HG03175 (cell line): ENCODE results near the gene LGALS9C.
"Not testable (repeated sequence)": the region's sequence is repeated elsewhere in the genome, so short reads cannot be mapped to it uniquely, and the experiment has no call there.

Experiments
- ATAC-seq: cut with Tn5 transposase; IDR thresholded peaks from one replicate; pipeline ENCODE4 v1.9.1; 2021; ENCODE audit warnings: mild to moderate bottlenecking, moderate library complexity; ENCODE audit not compliant: unreplicated experiment

LGALS9C gene

GRCh38 chr17:18478362-18478761 is 1.8 kb downstream of the LGALS9C start:
- ATAC-seq, result not testable (repeated sequence)

- ATAC-seq, result not testable (repeated sequence)
Observed at GRCh38 chr17:18478977-18479595, 2.5 kb downstream of the LGALS9C start.

DNA sequence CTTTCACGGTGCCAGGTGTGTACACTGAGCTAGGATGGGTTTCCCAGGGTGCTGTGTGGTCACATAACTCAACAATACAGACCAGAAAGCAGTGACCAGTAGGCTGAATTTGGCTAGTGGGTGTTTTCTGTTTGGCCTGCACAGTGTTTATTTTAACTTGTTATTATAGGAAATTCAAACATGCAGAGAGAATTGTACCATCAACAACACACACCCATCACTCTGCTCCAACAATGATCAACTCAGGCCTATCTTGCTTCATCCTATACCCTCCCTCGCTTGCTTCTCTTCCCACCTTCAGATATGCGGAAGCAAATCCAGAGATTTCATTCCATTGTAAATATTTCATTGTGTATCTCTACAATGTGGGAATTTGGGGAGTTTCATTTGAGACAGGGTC is 5.2 kb downstream of the LGALS9C start:
- not testable (repeated sequence) for ATAC-seq

GRCh38 chr17:18485936-18486464 is 9.4 kb downstream of the LGALS9C start:
- ATAC-seq, result not testable (repeated sequence)

- ATAC-seq, result not testable (repeated sequence)
Observed at GRCh38 chr17:18487633-18488032, 11.0 kb downstream of the LGALS9C start.

- ATAC-seq, result not testable (repeated sequence)
Observed at GRCh38 chr17:18488622-18489021, 12.0 kb downstream of the LGALS9C start.

DNA sequence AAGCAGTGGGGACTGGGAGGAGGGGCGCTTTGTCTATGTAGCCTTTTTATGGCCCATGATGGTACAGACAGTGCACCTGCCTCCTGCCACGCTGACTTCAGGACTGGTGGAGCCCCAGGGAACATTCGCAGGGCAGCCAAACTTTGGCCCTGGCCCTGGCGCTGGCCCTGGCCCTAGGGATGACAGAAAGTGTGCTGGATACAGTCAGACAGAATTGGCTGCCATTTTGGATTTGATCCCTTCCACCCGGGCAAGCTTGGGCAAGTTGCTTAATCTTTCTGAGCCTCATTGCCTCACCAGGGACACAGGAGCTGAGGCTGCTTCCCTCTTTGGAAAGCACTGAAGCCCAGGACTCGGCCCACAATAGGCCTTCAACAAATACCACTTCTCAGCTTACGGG is 13.4 kb downstream of the LGALS9C start:
- not testable (repeated sequence) for ATAC-seq

GRCh38 chr17:18492712-18493480 is 16.3 kb downstream of the LGALS9C start:
- ATAC-seq, result peak; percentile 82

- ATAC-seq, result not testable (repeated sequence)
Observed at GRCh38 chr17:18494250-18494768, 17.7 kb downstream of the LGALS9C start.

DNA sequence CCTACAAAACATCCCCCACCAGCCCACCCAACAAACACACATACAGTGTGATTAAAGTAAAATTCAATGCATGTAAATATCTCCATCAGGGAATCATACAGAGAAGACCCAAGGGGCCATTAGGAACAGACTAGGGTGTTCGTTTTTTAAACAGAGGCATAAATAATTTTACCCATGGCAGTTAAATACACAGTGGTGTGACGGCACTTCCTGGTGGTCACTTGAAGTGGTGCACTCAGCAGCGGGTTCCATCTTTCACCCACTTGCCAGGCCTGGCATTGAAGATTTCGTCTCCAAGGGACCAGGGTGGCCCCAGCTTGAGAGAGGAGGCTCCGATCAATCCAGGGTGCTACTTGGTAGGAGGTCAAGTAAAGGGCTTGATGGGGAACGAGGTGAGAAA is 20.5 kb downstream of the LGALS9C start:
- not testable (repeated sequence) for ATAC-seq

- not testable (repeated sequence) for ATAC-seq
Observed at GRCh38 chr17:18499100-18499499, 22.5 kb downstream of the LGALS9C start.

DNA sequence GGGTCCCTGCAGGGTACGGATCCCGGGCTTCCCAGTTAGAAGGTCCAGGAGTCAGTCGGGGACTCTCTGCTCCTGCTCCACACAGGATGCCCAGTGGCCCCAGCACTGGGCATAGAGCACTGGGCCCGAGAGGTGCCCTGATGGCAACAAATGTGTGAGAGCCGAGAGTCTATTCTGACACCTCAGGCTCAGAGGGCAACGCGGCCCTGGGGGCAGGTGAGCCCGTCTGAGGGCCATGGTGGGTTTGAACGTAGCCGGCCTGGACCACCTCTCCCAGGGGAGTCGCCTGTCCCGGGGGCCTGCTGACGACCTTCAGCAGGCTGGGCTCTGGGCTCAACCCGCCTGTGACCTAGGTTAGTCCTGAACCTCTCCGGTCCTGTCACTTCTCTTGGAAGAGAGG is 23.2 kb downstream of the LGALS9C start:
- not testable (repeated sequence) for ATAC-seq

DNA sequence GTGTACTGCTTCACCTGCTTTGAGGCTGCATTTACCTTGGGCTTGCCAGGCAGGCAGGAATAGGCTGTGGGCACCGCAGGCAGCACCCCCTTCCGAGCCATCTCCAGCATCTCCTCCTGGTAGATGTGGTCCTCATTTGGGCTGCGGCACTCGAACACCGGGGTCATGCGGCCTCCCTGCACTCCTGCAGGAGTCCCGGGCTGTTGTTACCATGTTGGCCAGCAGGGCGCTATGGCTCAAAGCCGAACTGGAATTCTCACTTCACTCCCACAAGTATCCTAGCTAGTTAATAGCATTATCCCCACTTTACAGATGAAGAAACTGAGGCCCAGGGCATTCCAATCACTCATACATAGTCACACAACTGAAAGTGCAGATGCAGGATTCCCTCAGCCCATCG is 23.7 kb downstream of the LGALS9C start:
- ATAC-seq, result not testable (repeated sequence)

DNA sequence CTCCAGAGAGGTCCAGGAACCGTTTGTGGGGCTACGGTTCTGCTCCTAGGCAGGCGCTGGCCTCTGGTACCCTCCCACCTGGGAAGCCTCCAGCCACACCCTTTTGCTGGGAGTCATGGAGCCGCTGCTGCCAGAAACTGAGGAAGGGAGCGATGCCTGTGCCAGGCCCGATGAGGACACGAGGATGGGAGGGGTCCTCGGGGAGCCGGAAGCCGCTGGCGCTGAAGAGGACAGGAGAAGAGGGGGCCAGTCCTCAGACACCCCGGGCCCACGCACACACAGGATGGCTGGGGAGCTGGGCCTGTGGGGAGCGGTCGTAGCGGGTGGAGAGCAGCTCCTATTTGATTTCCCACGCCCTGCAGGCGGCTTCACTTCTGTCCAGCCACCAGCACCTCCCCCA is 24.2 kb downstream of the LGALS9C start:
- ATAC-seq, result not testable (repeated sequence)

DNA sequence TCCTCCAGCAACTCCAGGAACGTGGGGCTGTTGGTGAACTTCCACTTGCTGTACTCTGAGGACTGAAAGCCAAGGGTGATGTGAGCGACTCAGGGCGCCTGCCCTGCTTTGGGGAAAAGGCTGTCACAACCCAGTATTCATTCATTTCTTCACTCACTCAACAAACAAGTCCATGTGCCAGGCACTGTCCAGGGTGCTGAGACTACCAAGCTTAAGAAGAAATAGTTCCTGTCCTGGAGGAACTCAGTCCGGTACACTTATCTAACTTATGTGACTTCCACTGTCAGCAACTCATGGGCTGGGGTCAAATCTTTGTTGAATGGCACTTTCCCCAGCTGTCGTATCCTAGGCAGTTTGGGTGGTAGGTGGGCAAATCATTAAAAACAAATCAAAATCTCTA is 26.6 kb downstream of the LGALS9C start:
- not testable (repeated sequence) for ATAC-seq

DNA sequence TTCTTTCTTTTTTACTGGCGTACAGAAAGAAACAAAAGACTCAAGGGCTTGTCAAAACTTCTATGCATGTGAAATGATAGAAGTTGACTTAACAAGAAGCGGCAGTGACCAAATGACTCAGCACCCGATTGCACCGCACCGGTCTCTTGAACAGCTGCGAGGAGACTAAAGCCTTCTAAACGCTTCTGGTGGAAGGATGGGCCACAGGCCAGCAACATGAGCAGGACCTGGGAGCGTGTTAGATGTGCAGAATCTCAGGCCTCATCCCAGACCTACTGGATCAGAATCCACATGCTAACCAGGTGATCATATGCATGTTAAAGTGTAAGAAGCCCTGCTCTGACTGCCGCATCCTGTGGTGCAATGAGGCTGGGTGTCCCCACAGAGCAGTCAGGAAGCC is 31.1 kb downstream of the LGALS9C start:
- ATAC-seq, result not testable (repeated sequence)

DNA sequence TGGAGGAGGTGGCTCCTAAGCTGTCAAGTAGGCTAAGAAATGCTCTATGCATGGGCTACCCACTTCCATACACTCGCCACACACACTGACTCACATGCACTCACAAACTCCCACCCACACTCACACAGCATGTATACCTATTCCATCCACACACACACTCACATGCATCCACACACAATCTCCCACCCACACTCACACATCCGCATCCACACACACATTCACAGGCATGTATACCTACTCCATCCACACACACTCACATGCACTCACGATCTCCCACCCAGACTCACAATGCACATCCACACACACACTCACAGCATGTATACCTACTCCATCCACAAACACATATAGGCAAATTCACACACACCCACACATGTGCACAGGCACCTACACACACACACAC is 32.1 kb downstream of the LGALS9C start:
- not testable (repeated sequence) for ATAC-seq

DNA sequence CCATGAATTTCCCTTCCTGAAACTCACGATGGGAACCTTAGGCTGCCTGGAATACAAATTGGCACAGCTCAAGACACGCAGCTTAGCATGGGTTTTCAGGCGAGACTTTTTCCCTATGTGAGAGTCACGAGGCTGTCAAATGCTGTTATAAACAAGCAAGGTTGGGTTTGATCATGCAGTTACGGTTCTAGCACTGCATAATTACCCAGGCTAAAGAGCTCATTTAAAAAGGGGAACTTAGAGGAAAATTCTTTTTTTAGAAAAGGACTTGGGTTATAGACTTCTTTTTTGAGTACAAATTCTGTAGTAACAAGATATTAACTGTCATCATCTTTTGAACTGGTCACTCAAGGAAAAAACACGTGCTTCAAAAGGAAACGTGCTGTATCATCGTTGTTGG is 44.5 kb downstream of the LGALS9C start:
- ATAC-seq, result not testable (repeated sequence)

GRCh38 chr17:18525015-18525414 is 48.4 kb downstream of the LGALS9C start:
- not testable (repeated sequence) for ATAC-seq

DNA sequence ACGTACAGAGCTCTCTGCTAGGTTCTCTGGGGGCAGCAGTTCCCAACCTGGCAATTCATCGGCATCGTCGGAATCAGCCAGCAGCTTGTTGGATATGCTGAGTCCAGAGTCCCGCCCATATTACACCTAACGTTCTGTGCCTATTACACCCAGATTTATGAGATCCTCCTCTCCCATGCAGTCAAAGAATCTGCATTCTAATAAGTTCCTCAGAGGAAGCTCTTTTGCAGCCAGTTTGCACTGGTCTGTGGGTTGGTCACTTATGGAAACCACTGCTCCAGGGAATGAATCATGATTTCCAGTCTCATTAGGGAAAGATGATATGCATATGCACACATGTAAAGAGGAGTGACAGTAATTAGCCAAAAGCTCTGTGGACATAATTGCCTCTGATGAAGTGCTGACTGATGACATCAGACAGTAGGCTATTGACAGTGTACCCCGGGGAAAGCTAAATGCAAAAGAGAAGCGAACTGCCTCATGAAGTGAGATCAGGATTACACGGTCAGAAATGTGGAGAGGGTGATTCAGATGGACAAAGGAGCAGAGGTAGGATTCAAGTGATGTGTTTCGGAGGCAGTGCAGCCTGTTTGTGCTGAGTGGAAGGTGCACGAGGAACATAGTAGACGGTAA is 49.7 kb downstream of the LGALS9C start:
- not testable (repeated sequence) for ATAC-seq

DNA sequence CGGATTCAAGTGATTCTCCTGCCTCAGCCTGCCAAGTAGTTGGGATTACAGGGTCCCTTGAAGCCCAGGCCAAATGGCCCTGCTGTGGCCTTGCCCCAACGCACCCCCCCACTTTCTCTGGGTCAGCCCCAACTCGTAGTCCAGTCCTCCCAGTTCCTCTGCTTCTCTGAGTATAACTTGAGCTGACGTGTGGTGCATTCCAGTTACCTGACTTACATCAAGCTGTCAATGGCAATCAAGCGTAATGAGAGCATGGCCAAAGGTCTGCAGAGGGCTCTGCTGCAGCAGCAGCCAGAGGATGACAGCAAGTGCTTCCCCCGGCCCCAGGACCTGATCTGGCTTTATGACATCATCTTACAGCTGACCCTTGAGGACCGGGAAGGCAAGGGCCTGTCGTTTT is 50.8 kb downstream of the LGALS9C start:
- ATAC-seq, result not testable (repeated sequence)
